ENCODE data around the gene PAX2.

The PAX2 gene

GRCh38 chr10:100739517-100740368, 5.6 kb upstream of the PAX2 start:
- DNase-seq (ENCODE audit: low read depth) = no peak

DNA sequence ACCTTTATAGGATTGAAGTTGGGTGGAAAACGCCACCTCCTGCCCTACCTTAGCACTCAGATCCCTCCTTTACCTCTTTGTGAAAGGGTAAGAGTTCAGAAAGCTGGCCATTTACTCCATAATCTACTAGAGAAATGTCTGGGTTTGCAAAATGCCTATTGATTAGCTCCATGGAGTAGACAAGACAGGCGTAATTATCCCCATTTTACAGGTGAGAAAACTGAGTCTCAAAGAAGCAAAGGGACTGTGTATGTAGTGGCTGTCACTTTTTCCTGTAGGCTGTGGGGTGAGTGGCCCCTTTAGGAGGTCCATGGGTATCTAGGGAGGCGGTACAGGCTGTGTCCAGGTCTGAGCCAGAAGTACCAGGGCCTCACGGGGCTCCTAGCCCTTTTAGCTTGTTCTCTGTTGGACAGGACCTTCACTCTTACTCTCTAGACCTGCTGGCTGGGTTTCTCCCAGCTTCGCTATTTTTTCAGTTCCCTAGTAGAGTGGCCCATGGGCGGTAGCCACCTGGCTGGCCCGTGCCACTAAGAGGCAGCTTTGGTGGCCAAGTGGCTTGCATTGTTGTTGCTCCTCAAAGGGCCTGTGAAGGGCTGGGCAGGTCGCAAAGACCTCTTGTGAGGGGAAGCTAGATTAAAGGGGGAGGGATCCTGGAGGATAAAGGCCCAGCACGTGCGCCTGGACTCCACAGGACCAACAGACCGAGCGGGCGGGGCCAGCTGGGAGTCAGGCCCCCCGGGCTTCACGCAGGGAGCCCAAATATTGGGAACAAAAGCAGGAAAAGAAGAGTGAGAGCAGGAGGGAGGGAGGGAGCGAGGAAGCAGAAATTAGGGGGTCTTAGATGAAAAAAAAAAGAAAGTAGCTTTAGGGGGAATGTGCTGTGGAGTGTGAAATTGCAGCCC, 4.7 kb upstream of the PAX2 start:
- DNase-seq (ENCODE audit: low read depth) = no peak

GRCh38 chr10:100741378-100742075, 3.9 kb upstream of the PAX2 start:
- DNase-seq (ENCODE audit: low read depth) = no peak

DNA sequence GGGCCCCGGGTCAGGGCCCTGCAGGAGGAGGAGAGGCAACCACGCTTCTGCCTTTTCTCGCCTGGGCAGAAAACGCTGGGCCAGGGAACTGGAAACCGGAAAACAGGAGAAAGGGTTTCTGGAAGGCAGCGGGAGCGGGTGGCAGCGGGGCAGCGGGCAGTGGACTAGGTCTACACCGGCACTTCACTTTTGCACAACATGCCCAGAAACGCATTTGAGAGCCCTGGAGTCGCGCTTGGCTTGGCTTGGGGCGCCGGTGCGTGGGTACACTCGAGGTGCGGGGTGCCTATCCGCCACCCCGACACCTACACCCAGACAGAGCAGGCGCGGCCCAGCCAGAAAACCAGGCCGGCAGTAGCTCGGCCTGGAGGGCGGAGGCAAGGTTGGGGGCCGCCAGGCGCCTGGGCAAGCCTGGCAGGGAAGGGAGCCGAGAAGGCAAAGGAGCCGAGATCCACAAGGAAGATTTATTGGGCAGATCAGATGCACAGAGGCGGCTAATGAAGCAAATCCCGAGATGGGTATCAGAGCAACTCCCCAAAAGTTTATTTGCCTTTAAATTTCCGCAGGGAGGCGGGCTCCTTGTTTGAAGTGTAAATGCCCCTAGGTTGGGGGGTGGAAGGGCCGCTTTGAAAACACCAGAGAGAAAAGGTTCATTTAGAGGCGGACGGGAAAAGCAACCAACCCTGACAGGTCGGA, 3.2 kb upstream of the PAX2 start:
- DNase-seq (ENCODE audit: low read depth) = no peak

GRCh38 chr10:100742936-100743335, 2.4 kb upstream of the PAX2 start:
- DNase-seq (ENCODE audit: low read depth) = no peak

DNA sequence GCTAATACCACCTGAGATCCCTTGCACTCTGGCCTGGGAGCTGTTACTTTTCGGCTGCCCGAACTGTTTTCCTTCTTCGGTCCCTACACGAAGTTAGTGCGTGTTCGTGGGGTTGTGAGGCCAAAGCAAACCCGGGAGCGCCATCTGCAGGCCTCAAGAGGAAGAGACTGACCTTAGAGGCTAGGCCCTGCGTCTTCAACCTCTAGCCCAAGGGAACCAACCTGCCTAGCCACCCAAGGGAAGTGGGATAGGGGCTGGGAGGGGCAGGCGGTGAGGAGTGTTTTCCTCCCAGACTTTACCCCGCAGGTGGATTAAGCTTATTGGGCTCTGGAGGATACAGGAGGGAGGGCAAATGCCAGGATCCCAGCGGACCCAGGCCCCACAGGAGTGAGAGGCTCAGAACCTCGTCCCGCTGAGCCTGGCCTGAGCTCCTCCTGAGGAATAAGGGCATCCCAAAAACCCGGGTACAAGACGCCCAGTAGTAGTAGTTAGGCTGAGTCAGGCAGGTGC, 1.7 kb upstream of the PAX2 start:
- no peak for DNase-seq (ENCODE audit: low read depth)

- no peak for DNase-seq (ENCODE audit: low read depth)
These were observed 1.0 kb upstream of the PAX2 start for GRCh38 chr10:100744136-100744986.

DNA sequence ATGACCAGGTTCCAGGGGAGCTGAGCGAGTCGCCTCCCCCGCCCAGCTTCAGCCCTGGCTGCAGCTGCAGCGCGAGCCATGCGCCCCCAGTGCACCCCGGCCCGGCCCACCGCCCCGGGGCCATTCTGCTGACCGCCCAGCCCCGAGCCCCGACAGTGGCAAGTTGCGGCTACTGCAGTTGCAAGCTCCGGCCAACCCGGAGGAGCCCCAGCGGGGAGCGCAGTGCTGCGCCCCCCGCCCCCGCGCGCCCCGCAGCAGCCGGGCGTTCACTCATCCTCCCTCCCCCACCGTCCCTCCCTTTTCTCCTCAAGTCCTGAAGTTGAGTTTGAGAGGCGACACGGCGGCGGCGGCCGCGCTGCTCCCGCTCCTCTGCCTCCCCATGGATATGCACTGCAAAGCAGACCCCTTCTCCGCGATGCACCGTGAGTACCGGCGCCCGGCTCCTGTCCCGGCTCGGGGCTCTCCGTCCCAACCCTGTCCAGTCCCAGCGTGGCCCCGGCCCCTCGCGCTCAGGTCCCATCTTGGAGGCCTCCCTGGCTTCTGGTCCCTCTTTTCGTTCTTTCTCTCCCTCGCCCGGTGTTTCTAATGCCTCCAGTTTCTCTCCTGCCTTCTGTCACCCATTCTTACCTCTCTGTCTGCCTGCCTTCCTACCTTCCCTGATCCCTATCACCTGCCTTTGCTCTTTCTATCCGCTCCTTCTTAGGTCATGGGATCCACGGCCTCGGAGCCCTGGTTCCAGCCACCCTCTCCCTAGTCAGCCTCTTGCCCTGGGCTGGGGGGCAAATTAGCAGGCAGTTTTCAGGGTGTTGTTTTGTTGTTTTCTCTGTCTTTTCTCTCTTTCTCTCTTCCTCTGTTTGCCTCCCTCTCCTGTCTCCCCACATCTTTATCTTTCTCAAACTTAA, 751 bp downstream of the PAX2 start:
- DNase-seq (ENCODE audit: low read depth) = no peak

GRCh38 chr10:100746784-100747455, 1.5 kb downstream of the PAX2 start:
- DNase-seq (ENCODE audit: low read depth) = no peak

GRCh38 chr10:100747456-100748230, 2.3 kb downstream of the PAX2 start:
- DNase-seq (ENCODE audit: low read depth) = no peak

DNA sequence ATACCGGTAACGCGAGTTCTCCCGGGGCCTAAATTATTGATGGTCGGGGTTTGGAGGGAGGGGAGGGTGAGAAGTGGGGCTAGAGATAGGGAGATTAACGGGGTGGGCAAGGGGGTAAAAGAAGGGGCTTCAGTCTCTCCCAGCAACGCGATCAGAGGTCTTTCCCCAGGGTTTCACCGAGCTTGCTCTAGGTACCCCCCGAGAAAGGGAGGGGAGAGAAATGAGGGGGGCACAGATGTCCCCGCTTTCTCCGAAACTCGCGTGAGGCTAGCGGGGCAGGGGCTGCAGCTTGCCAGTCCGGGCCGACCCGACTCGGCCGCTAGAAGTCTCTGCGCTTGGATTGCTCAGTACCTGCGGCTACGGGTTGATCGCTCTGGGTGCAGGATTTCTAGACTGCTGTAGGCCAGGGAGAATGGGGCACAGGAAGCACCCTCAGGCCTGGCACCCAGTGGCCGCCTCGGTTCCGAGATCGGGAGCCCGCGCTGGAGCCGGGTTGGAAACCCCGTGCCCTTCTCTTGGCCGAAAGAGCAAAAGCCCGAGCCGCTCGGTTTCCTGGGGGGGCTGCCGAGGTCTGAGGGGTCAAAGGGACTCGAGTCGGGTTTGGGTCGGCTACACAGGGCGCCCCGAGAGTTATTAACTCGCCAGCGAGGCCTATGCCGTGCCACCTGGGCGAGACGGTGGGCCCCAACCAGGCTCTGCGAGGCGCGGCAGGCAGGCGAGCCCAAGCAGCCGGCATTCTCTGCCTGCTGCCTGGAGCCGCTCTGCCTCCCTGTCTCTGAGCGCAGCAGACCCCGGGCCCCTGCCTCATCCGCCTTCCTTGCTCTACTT, 3.1 kb downstream of the PAX2 start:
- DNase-seq (ENCODE audit: low read depth) = no peak

DNA sequence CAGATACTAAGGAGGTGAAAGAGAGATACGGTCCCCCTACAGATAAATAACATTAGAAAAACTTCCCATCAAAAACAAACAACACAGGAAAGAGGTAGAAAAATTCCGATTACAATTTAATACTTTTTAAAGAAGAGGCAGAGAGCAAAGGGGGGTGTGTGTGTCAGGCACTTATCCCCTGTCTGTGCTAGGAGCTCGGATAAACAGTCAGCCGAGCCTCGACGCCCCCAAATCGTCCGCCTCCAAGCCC, 3.6 kb downstream of the PAX2 start:
- no peak for DNase-seq (ENCODE audit: low read depth)

GRCh38 chr10:100749309-100750217, 4.2 kb downstream of the PAX2 start:
- DNase-seq (ENCODE audit: low read depth) = no peak

GRCh38 chr10:100750291-100751210, 5.2 kb downstream of the PAX2 start:
- DNase-seq (ENCODE audit: low read depth) = no peak

GRCh38 chr10:100751211-100751933, 6.0 kb downstream of the PAX2 start:
- no peak for DNase-seq (ENCODE audit: low read depth)
